GM12878 (cell line): ENCODE results near the gene ADPRHL1. TPM values are rescaled to one million over a fixed set of nuclear protein-coding genes. Genes with fewer than 3 reads are reported as not detected.

Experiments used
- ATAC-seq: fragments of 200-7000 bp; cut with Tn5 transposase; 3 replicates; pipeline ENCODE4 v1.9.1; 2020; ENCODE audit warnings: mild to moderate bottlenecking, moderate library complexity
- BruUV-seq: library from RNA; stranded (reverse); fragments of 400-500 nt; replicated peaks from 2 replicates; lab custom pipeline; 2021; lab: Mats Ljungman, UMichigan
- CTCF ChIA-PET: fragments of 300-600 bp; sonication (Branson Sonifier 250); formaldehyde crosslinking; extraction: SDS; loops from one replicate; lab custom pipeline; 2021; ENCODE audit warnings: inconsistent platforms; lab: Yijun Ruan, JAX
- POLR2A ChIA-PET: fragments of 350-600 bp; formaldehyde crosslinking; extraction: SDS; loops from one replicate; lab custom pipeline; 2021; ENCODE audit warnings: inconsistent platforms; lab: Charles Lee
- RAD21 ChIA-PET: fragments of 300-600 bp; sonication (Branson Sonifier 250); formaldehyde crosslinking; loops from one replicate; lab custom pipeline; 2023; ENCODE audit warnings: antibody characterized with exemption; ENCODE audit not compliant: unreplicated experiment; lab: Charles Lee
- SMC1A ChIA-PET: fragments of 300-600 bp; sonication (Branson Sonifier 250); formaldehyde crosslinking; loops from one replicate; lab custom pipeline; 2023; ENCODE audit not compliant: unreplicated experiment, uncharacterized antibody; lab: Charles Lee
- DNase-seq: peaks from one replicate; pipeline ENCODE4 v3.0.0-alpha.2; 2011; ENCODE audit warnings: low read depth, low spot score
- FAIRE-seq: peaks from 3 replicates; lab custom pipeline; 2011; peaks lifted over from hg19 to GRCh38; lab: Jason Lieb, UNC
- H2AFZ ChIP-seq: 2 replicates; pipeline ENCODE4 v1.6.0; 2011; ENCODE audit warnings: low read depth, low read length, control low read depth; ENCODE audit not compliant: control insufficient read depth
- H3K27ac ChIP-seq: 2 replicates; pipeline ENCODE4 v1.5.1; 2011; ENCODE audit warnings: control low read depth; ENCODE audit not compliant: control insufficient read depth, insufficient read depth
- H3K27me3 ChIP-seq, 2 experiments: replicated peaks in 1 of 2; 2 replicates each; pipeline versions ENCODE4 v1.6.0 to v1.6.1; 2011; ENCODE audit warnings: low read length in 1 of 2; ENCODE audit not compliant: control insufficient read depth in 2 of 2, insufficient read depth in 2 of 2
- H3K36me3 ChIP-seq, 2 experiments: 2 replicates each; pipeline ENCODE4 v1.5.1; 2011; ENCODE audit warnings: low read length in 1 of 2; ENCODE audit not compliant: control insufficient read depth in 2 of 2, insufficient read depth in 2 of 2
- H3K4me1 ChIP-seq: 2 replicates; pipeline ENCODE4 v1.6.1; 2011; ENCODE audit warnings: mild to moderate bottlenecking, low read length, moderate library complexity, mixed read lengths; ENCODE audit not compliant: control insufficient read depth, insufficient read depth
- H3K4me2 ChIP-seq: 2 replicates; pipeline ENCODE4 v1.6.0; 2011; ENCODE audit warnings: control low read depth; ENCODE audit not compliant: control insufficient read depth, insufficient read depth
- H3K4me3 ChIP-seq: fragments of 200-600 bp; sonication (generic); 2 replicates; pipeline ENCODE4 v1.5.1; 2016
- H3K79me2 ChIP-seq: 2 replicates; pipeline ENCODE4 v1.6.0; 2011; ENCODE audit warnings: low read length; ENCODE audit not compliant: control insufficient read depth, insufficient read depth
- H3K9ac ChIP-seq: 2 replicates; pipeline ENCODE4 v1.8.0; 2011; ENCODE audit warnings: low read length, control low read depth, mixed read lengths; ENCODE audit not compliant: control insufficient read depth, insufficient read depth
- H3K9me3 ChIP-seq: replicated peaks from 3 replicates; pipeline ENCODE4 v1.5.1; 2011; ENCODE audit warnings: mild to moderate bottlenecking, low read length; ENCODE audit not compliant: control insufficient read depth, insufficient read depth
- H4K20me1 ChIP-seq: 2 replicates; pipeline ENCODE4 v1.6.0; 2011; ENCODE audit not compliant: control insufficient read depth, insufficient read depth
- NFYB ChIP-seq: IDR thresholded peaks from 2 replicates; pipeline ENCODE4 v1.6.1; 2011; ENCODE audit warnings: low read depth, mild to moderate bottlenecking, low read length, improper control_type of control experiment, moderate library complexity; ENCODE audit not compliant: insufficient read depth
- SIX5 ChIP-seq: IDR thresholded peaks from 2 replicates; pipeline ENCODE4 v1.6.1; 2011; ENCODE audit warnings: mild to moderate bottlenecking, low read depth, low read length, moderate library complexity; ENCODE audit not compliant: severe bottlenecking
- SREBF2 ChIP-seq: IDR thresholded peaks from 2 replicates; pipeline ENCODE4 v1.6.1; 2012; ENCODE audit warnings: mild to moderate bottlenecking, low read length
- TAF1 ChIP-seq: IDR thresholded peaks from 2 replicates; pipeline ENCODE4 v1.6.1; 2011; ENCODE audit warnings: mild to moderate bottlenecking, low read depth, low read length, borderline replicate concordance
- ZNF207 ChIP-seq: fragments of 450-650 bp; IDR thresholded peaks from 2 replicates; pipeline ENCODE4 v1.6.1; 2014; ENCODE audit warnings: antibody characterized with exemption, mild to moderate bottlenecking, borderline replicate concordance
- ZNF24 ChIP-seq: fragments of 450-650 bp; IDR thresholded peaks from 2 replicates; pipeline ENCODE4 v1.6.1; 2017; ENCODE audit warnings: antibody characterized with exemption, mild to moderate bottlenecking
- WGBS: methylation state at CpG from one replicate; pipeline ENCODE4 v1.1.6; 2016; ENCODE audit warnings: low lambda C conversion rate; ENCODE audit not compliant: insufficient replicate concordance, insufficient coverage; ENCODE audit errors: missing lambda C conversion rate; 5-methylcytosine and 5-hydroxymethylcytosine counted together
- in situ Hi-C: fragments of 300-500 bp; cut with MboI; formaldehyde crosslinking; loops from 9 replicates; pipeline ENCODE4 v1.14.3; 2018; ENCODE audit warnings: mixed read lengths
- intact Hi-C: fragments of 100-400 bp; cut with micrococcal nuclease; formaldehyde crosslinking; loops from one replicate; pipeline ENCODE4 v1.14.2; 2022; ENCODE audit not compliant: unreplicated experiment
- polyA plus RNA-seq, 11 experiments: library from polyadenylated mRNA; depleted of rRNA in 4 of 11; unstranded in 6 of 11; stranded (reverse) in 5 of 11; fragments of >200 nt; fragmentation: Nextera tagmentation in 4 of 11; fragmentation: Illumina TruSeq in 1 of 11; extraction: Ambion mirVana in 4 of 11; extraction: Trizol in 1 of 11; gene quantifications; 1 replicate in 1 of 11; 2 replicates in 10 of 11; pipeline versions ENCODE4 v1.2.1 to v1.2.3, GENCODE V29; 2011 to 2016; ENCODE audit warnings: inconsistent platforms in 2 of 11, missing spikeins in 2 of 11, low read depth in 1 of 11
- total RNA-seq, 4 experiments: library from RNA; depleted of rRNA in 3 of 4; stranded (reverse); fragments of >200 nt in 3 of 4; fragmentation: Illumina TruSeq in 1 of 4; extraction: Trizol in 1 of 4; gene quantifications; 2 replicates each; pipeline versions ENCODE4 v1.2.1 to v1.2.3, GENCODE V29; 2013 to 2021

ADPRHL1 gene
- total and polyA plus RNA-seq, 10 of the 15 experiments (the other 5 are each of a cell fraction or from before 2014, with no cell fraction given): 0.05 to 1.9 (median 1.0) TPM

DNA sequence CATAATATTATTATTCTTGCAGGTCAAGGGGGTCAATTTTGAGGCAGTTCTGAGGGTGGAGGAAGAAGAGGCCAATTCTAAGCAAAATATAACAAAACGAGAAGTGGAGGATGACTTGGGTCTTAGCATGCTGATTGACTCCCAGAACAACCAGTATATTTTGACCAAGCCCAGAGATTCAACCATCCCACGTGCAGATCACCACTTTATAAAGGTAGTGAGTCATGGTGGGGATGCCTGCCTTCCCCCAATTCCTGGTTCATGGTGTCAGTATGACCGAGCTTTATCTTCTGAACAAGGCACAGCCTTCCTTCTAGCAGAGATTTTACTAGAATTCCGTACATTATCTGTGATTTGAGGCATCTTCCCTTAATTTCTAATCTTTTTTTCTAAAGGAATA is 46.6 kb upstream of the ADPRHL1 start:
- DNase-seq: no peak
- SMC1A ChIA-PET: no interaction called here
- Histone ChIP-seq H3K4me1 (peaks cover 6% of the 10 kb centered on the region), H3K9me3 (no peaks in the 10 kb centered on the region), H3K27ac (no peak overlapping the region), H4K20me1 (no peaks in the 10 kb centered on the region), H3K36me3 (peaks cover 10 to 54% of the 10 kb centered on the region in 2 experiments), H3K79me2 (peaks cover 4% of the 10 kb centered on the region), H3K9ac (no peak overlapping the region), H3K27me3 (no peaks in the 10 kb centered on the region), H3K4me2 (no peak overlapping the region), H2AFZ (no peak overlapping the region), H3K4me3 (no peak overlapping the region)
- WGBS: 73% methylated on average over 4 of the region's 4 CpGs
- FAIRE-seq: no peak
- no peak for ATAC-seq
- CTCF ChIA-PET: no interaction called here
- in situ Hi-C loops: no loop called here
- RAD21 ChIA-PET: no interaction called here
- BruUV-seq: no TSS peak
- POLR2A ChIA-PET: no interaction called here
- intact Hi-C loops: no loop called here
- no peak for TF ChIP-seq SREBF2
- TF ChIP-seq NFYB: no peak
- no peak for TF ChIP-seq SIX5

DNA sequence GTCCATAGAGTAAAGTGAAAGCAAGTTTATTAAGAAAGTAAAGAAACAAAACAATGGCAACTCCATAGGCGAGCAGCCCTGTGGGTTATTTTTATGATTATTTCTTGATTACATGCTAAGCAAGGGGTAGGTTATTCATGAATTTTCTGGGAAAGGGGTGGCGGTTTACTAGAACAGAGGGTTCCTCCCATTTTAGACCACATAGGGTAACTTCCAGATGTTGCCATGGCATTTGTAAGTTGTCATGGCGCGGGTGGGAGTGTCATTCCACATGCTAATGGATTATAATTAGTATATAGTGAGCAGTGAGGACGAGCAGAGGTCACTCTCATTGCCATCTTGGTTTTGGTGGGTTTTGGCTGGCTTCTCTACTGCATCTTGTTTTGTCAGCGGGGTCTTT is 45.6 kb upstream of the ADPRHL1 start:
- no peak overlapping the region for H3K9ac ChIP-seq
- SMC1A ChIA-PET: no interaction called here
- H3K36me3 ChIP-seq: peaks cover 10 to 53% of the 10 kb centered on the region in 2 experiments
- RAD21 ChIA-PET: no interaction called here
- DNase-seq (no peak), FAIRE-seq (no peak), ATAC-seq (no peak)
- H3K4me1 ChIP-seq: peaks cover 10% of the 10 kb centered on the region
- no peaks in the 10 kb centered on the region for H3K9me3 ChIP-seq
- H2AFZ ChIP-seq: no peak overlapping the region
- no peak overlapping the region for H3K4me2 ChIP-seq
- no peak overlapping the region for H3K4me3 ChIP-seq
- BruUV-seq: no TSS peak
- no peaks in the 10 kb centered on the region for H3K27me3 ChIP-seq
- TF ChIP-seq TAF1 (no peak), ZNF24 (no peak), ZNF207 (no peak)
- in situ Hi-C loops (no loop called here), intact Hi-C loops (no loop called here)
- CTCF ChIA-PET: interaction anchor here (0.9 kb wide), 1 partner anchor 48 kb away, joined by 3 read pairs; no protein-coding TSS in a partner anchor
- POLR2A ChIA-PET: no interaction called here
- no peaks in the 10 kb centered on the region for H4K20me1 ChIP-seq
- H3K27ac ChIP-seq: no peak overlapping the region
- peaks cover 13% of the 10 kb centered on the region for H3K79me2 ChIP-seq
- 95% methylated on average over 6 of the region's 6 CpGs for WGBS
